ENCODE results near the gene ZNF148. TPM values are rescaled to one million over a fixed set of nuclear protein-coding genes. Genes with fewer than 3 reads are reported as not detected.
A peak's percentile ranks its signal among the peaks of the same experiment; 100 is the strongest.

ZNF148 gene, protein sequence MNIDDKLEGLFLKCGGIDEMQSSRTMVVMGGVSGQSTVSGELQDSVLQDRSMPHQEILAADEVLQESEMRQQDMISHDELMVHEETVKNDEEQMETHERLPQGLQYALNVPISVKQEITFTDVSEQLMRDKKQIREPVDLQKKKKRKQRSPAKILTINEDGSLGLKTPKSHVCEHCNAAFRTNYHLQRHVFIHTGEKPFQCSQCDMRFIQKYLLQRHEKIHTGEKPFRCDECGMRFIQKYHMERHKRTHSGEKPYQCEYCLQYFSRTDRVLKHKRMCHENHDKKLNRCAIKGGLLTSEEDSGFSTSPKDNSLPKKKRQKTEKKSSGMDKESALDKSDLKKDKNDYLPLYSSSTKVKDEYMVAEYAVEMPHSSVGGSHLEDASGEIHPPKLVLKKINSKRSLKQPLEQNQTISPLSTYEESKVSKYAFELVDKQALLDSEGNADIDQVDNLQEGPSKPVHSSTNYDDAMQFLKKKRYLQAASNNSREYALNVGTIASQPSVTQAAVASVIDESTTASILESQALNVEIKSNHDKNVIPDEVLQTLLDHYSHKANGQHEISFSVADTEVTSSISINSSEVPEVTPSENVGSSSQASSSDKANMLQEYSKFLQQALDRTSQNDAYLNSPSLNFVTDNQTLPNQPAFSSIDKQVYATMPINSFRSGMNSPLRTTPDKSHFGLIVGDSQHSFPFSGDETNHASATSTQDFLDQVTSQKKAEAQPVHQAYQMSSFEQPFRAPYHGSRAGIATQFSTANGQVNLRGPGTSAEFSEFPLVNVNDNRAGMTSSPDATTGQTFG
- 10 to 100 TPM; 36.3 to 69.6 (median 53.2) TPM for total RNA-seq
- 100 to 1,000 TPM in 1 of 2 donors, 10 to 100 TPM in 1; 90.4 to 101 TPM for polyA plus RNA-seq
- total RNA-seq: 90.3 reads per million, percentile 83 among the genes with 10 or more reads in this experiment

DNA sequence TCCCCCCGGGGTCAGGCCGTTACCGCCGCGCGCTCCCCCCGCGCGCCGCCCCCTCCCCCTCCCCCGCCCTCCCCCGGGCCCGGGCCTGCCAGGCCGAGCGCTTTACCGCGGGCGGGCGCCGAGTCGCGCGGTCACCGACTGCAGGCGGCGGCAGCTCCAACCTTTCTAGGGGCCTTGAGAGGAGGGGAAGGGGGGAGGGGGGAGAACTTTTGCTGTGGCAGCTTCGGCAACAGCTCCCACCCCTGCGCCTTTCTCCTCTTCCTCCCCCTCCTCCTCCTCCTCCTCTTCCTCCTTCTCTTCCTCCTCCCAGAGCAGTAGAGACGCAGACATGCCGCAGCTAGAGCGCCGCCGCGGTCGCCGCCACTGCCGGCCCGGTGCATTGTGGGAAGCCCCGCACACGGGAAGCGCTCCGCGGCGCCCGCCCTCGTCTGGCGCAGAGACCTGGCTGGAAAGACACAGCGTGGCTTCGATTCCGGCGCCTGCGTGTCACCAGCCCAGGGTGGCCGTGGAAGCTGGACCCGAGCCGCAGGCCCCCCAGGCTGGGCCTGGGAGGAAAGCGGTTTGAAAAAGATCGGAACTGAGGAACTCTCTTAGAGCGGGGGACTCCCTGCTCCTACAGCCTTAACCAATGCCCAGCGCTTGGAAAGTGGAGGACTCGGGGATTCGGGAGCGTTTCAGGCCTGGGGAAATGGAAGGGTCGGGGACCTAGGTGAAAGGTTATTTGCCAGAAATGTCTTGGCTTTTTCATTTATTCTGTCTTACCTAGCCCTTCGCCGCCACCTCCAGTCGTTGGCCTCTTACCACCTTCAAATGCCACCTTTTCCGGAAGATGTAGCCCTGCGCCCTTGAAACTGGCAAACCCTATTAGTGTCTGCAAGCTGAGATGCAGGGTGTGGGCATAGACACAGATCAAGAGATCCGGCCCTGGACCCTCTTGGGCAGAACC is at the start of gene ZNF148:
Gene ZNF148, minus strand, starts transcription at position 330 of the 946 bp plus-strand sequence. CDS start 61,685 bp downstream, outside the sequence.
- H3K4me1 Mint-ChIP-seq: peaks cover 27 to 59% (median 48%) of the 10 kb centered on the region in 7 donors
- Histone ChIP-seq H3K4me1 (ENCODE audit: control insufficient read depth in 2 of 2, insufficient read depth in 2 of 2, low read length in 2 of 2) (peaks cover 10 to 19% of the 10 kb centered on the region in 2 donors), H3K36me3 (ENCODE audit: control insufficient read depth in 2 of 3, insufficient read depth in 3 of 3, low read length in 3 of 3) (peaks cover 0 to 4% (median 0%) of the 10 kb centered on the region in 3 experiments), H3K27ac (ENCODE audit: low read depth, low read length) (peak within 1 kb of the TSS; percentile 88), H3K9me3 (ENCODE audit: control insufficient read depth in 2 of 3, low read length in 3 of 3) (no peaks in the 10 kb centered on the region), H3K27me3 (ENCODE audit: control insufficient read depth in 2 of 2, insufficient read depth in 2 of 2, low read length in 2 of 2) (no peaks in the 10 kb centered on the region), H3K4me3 (ENCODE audit: low read length) (peak within 1 kb of the TSS; percentile 98)
- intact Hi-C loops (cut with micrococcal nuclease): loop anchor here (1.0 to 10.0 kb wide), 19 partner anchors 18 to 1790 kb away; partner anchors contain the start of genes OSBPL11 (in 2 of the 2), SNX4 (in 2 of the 2), UMPS (in 2 of the 2) and CHCHD6 (in 1 of the 2)
- H3K4me3 Mint-ChIP-seq: peak within 1 kb of the TSS; percentile 94 to 100 (median 96)
- POLR2A ChIA-PET: interaction anchor here (0.7 to 2.5 kb wide), 16 partner anchors 9 to 323 kb away, joined by 3 to 30 read pairs (median 4); partner anchors contain the start of genes OSBPL11 and SNX4
- H3K36me3 Mint-ChIP-seq: peaks cover 0 to 17% (median 1%) of the 10 kb centered on the region in 5 donors
- peak within 1 kb of the TSS; percentile 85 to 99 (median 97) for H3K27ac Mint-ChIP-seq
- peak; percentile 86 to 94 (median 92) for DNase-seq
- peak; percentile 99 for ATAC-seq
- H3K9me3 Mint-ChIP-seq: peaks cover 0 to 2% (median 0%) of the 10 kb centered on the region in 11 donors
- CTCF ChIA-PET: no interaction called here
- H3K27me3 Mint-ChIP-seq: peaks cover 0 to 3% (median 0%) of the 10 kb centered on the region in 5 donors

DNA sequence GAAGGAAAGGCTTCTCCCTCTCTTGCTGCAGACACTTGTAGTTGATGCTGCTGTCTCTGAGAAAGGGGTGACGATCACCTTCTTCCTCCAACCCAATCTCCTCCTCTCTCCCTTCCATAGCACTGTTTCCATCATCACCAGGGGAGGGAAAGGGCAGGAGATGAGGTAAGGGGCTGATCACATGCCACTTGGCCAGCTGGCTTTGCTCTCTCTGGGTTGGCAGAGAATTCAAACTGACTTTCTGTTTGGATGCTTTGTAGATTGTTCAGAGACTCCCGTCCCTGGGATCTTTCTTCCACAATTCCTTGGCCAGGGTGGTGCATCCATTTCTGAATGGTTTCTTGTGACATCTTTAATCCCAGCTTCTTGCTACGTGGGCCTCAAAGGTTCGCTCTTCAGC is 43.2 kb upstream of the ZNF148 start:
- DNase-seq (no peak), ATAC-seq (no peak)
- H3K27ac ChIP-seq (ENCODE audit: low read depth, low read length): no peak overlapping the region
- ChIA-PET POLR2A (no interaction called here), CTCF (no interaction called here)
- peaks cover 0 to 7% (median 5%) of the 10 kb centered on the region in 5 donors for H3K36me3 Mint-ChIP-seq
- H3K27me3 ChIP-seq (ENCODE audit: control insufficient read depth in 2 of 2, insufficient read depth in 2 of 2, low read length in 2 of 2): no peaks in the 10 kb centered on the region
- peaks cover 0 to 5% (median 0%) of the 10 kb centered on the region in 3 experiments for H3K9me3 ChIP-seq (ENCODE audit: control insufficient read depth in 2 of 3, low read length in 3 of 3)
- H3K4me1 Mint-ChIP-seq: no peaks in the 10 kb centered on the region
- H3K4me3 Mint-ChIP-seq: no peak overlapping the region
- H3K4me1 ChIP-seq (ENCODE audit: control insufficient read depth in 2 of 2, insufficient read depth in 2 of 2, low read length in 2 of 2): no peaks in the 10 kb centered on the region
- H3K27ac Mint-ChIP-seq: no peak overlapping the region
- H3K9me3 Mint-ChIP-seq: peaks cover 0 to 7% (median 0%) of the 10 kb centered on the region in 11 donors
- no peak overlapping the region for H3K4me3 ChIP-seq (ENCODE audit: low read length)
- peaks cover 0 to 9% (median 0%) of the 10 kb centered on the region in 5 donors for H3K27me3 Mint-ChIP-seq
- H3K36me3 ChIP-seq (ENCODE audit: control insufficient read depth in 2 of 3, insufficient read depth in 3 of 3, low read length in 3 of 3): no peaks in the 10 kb centered on the region
- intact Hi-C loops (cut with micrococcal nuclease): no loop called here

DNA sequence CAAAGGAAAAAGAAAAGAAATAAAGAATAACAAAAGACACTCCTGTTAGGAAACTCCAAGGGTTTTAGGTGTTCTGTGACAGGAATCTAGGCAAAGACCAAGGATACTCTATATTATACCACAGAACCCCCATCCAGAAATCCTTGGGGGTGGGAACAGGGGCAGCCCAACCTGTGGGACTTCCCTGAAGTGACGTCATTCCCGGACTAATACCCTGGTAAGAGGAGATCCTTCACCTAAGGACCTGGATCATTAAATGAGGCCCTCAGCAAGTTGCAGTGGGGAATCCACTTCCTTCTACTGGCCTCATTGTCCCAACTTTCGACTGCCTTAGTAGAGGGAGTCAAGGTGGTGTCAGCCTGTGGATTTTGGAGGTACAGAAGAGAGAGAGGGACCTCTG is 41.1 kb upstream of the ZNF148 start:
- intact Hi-C loops (cut with micrococcal nuclease): no loop called here
- Mint-ChIP-seq H3K36me3 (peaks cover 0 to 7% (median 5%) of the 10 kb centered on the region in 5 donors), H3K27me3 (peaks cover 0 to 22% (median 2%) of the 10 kb centered on the region in 5 donors), H3K9me3 (peaks cover 0 to 7% (median 0%) of the 10 kb centered on the region in 11 donors), H3K27ac (no peak overlapping the region), H3K4me1 (no peaks in the 10 kb centered on the region), H3K4me3 (no peak overlapping the region)
- ATAC-seq: no peak
- POLR2A ChIA-PET: no interaction called here
- Histone ChIP-seq H3K4me1 (ENCODE audit: control insufficient read depth in 2 of 2, insufficient read depth in 2 of 2, low read length in 2 of 2) (no peaks in the 10 kb centered on the region), H3K4me3 (ENCODE audit: low read length) (no peak overlapping the region), H3K27ac (ENCODE audit: low read depth, low read length) (no peak overlapping the region), H3K9me3 (ENCODE audit: control insufficient read depth in 2 of 3, low read length in 3 of 3) (peaks cover 0 to 5% (median 0%) of the 10 kb centered on the region in 3 experiments), H3K27me3 (ENCODE audit: control insufficient read depth in 2 of 2, insufficient read depth in 2 of 2, low read length in 2 of 2) (no peaks in the 10 kb centered on the region), H3K36me3 (ENCODE audit: control insufficient read depth in 2 of 3, insufficient read depth in 3 of 3, low read length in 3 of 3) (no peaks in the 10 kb centered on the region)
- CTCF ChIA-PET: no interaction called here
- DNase-seq: no peak

DNA sequence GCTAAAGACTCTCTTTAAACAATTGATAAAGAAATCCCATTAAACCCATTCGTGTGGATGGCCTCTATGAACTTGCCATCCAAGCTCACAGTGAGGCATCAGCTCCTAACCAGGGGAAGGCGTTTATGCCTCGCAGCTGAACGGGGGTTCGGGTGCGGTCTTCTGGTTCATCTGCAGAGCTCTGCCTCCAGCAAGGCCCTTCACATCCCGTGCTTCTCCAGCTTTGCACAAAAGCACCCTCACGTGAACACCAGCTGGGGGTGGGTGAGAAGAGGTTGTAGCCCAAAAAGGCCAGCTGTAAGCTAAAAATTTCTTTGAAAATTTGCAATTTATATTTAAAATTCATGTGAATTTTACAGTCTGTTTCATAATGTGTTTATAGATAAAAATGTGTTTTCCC is 39.5 kb upstream of the ZNF148 start:
- intact Hi-C loops (cut with micrococcal nuclease): no loop called here
- Histone ChIP-seq H3K9me3 (ENCODE audit: control insufficient read depth in 2 of 3, low read length in 3 of 3) (peaks cover 0 to 5% (median 0%) of the 10 kb centered on the region in 3 experiments), H3K4me3 (ENCODE audit: low read length) (no peak overlapping the region), H3K36me3 (ENCODE audit: control insufficient read depth in 2 of 3, insufficient read depth in 3 of 3, low read length in 3 of 3) (no peaks in the 10 kb centered on the region), H3K27me3 (ENCODE audit: control insufficient read depth in 2 of 2, insufficient read depth in 2 of 2, low read length in 2 of 2) (no peaks in the 10 kb centered on the region), H3K27ac (ENCODE audit: low read depth, low read length) (no peak overlapping the region), H3K4me1 (ENCODE audit: control insufficient read depth in 2 of 2, insufficient read depth in 2 of 2, low read length in 2 of 2) (no peaks in the 10 kb centered on the region)
- H3K36me3 Mint-ChIP-seq: peaks cover 0 to 4% (median 3%) of the 10 kb centered on the region in 5 donors
- DNase-seq (no peak), ATAC-seq (no peak)
- no peak overlapping the region for H3K4me3 Mint-ChIP-seq
- H3K27me3 Mint-ChIP-seq: peaks cover 4 to 34% (median 15%) of the 10 kb centered on the region in 5 donors
- CTCF ChIA-PET: no interaction called here
- POLR2A ChIA-PET: no interaction called here
- H3K27ac Mint-ChIP-seq: no peak overlapping the region
- H3K4me1 Mint-ChIP-seq: no peaks in the 10 kb centered on the region
- H3K9me3 Mint-ChIP-seq: peaks cover 0 to 4% (median 0%) of the 10 kb centered on the region in 11 donors

DNA sequence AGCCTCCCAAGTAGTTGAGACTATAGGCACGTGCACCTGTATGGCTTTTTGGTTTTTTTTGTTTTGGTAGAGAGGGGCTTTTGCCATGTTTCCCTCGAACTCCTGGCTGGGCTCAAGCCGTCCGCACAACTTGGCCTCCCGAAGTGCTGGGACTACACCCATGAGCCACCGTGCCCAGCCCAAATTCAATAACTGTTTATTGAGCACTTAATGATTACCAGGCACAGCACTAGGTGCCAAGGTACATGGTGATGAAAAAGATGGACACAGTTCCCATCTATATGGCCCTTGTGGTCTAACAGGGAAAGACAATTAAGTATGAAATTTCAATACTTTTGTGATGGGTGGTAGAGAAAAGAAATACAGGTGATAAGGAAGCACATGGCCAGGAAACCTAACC is 35.8 kb upstream of the ZNF148 start:
- H3K4me3 ChIP-seq (ENCODE audit: low read length): no peak overlapping the region
- intact Hi-C loops (cut with micrococcal nuclease): no loop called here
- no peaks in the 10 kb centered on the region for H3K4me1 ChIP-seq (ENCODE audit: control insufficient read depth in 2 of 2, insufficient read depth in 2 of 2, low read length in 2 of 2)
- no peak for ATAC-seq
- Mint-ChIP-seq H3K27ac (no peak overlapping the region), H3K4me3 (no peak overlapping the region), H3K4me1 (peaks cover 0 to 5% (median 0%) of the 10 kb centered on the region in 7 donors), H3K36me3 (peaks cover 0 to 6% (median 4%) of the 10 kb centered on the region in 5 donors), H3K27me3 (peaks cover 6 to 54% (median 16%) of the 10 kb centered on the region in 5 donors), H3K9me3 (peaks cover 0 to 12% (median 3%) of the 10 kb centered on the region in 11 donors)
- no peak for DNase-seq
- no peaks in the 10 kb centered on the region for H3K9me3 ChIP-seq (ENCODE audit: control insufficient read depth in 2 of 3, low read length in 3 of 3)
- H3K27me3 ChIP-seq (ENCODE audit: control insufficient read depth in 2 of 2, insufficient read depth in 2 of 2, low read length in 2 of 2): no peaks in the 10 kb centered on the region
- no peak overlapping the region for H3K27ac ChIP-seq (ENCODE audit: low read depth, low read length)
- no peaks in the 10 kb centered on the region for H3K36me3 ChIP-seq (ENCODE audit: control insufficient read depth in 2 of 3, insufficient read depth in 3 of 3, low read length in 3 of 3)
- CTCF ChIA-PET: no interaction called here
- POLR2A ChIA-PET: no interaction called here

All from naive thymus-derived CD4-positive, alpha-beta T cell (primary cell).